ENCODE data around the gene ZBED4.

Gene ZBED4

DNA sequence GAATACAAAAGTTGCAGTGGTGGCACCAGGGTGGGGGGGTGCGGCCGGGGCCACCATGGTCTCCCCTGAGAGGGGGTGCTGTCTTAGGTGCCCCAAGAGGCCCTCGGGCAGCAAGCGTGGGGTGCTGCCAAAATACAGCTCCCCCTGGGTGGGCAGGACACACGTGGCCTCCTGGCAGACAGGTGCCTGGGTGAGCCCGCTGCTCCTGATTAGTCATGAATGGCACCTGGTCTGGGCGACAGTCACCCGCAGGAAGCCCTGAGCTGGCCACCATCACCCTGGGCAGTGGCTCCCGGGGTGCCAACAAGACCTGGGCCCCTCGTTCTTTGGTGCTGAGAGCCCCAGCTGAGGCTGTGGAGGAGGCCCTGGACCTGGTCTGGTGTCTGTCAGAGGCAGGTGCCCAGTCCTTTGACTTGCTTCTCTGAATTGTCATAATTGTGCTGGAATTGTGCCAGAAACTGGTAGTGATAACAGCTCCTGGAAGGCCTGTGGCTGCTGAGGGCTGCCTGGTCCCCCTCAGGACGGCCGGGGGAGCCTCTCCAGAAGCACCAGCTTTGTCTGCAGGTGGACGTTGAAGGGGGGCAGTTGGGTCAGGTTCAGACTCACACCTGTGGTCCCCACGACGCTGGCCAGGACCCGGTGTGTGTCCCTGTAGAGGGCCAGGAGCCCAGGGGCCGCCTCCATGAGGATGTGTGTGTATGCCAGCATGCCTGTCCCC lies 49.8 kb downstream of the ZBED4 start:
- WGBS, 2 experiments: 94 to 96% methylated on average over 17 of the region's 17 CpGs
- Histone ChIP-seq H3K4me3 (ENCODE audit: insufficient read depth, low read depth, low read length) (no peak overlapping the region), H3K27me3 (ENCODE audit: control insufficient read depth, insufficient read depth, low read length, poor library complexity, severe bottlenecking) (no peaks in the 10 kb centered on the region), H3K9me3 (ENCODE audit: control insufficient read depth, low read length) (no peaks in the 10 kb centered on the region), H3K4me1 (ENCODE audit: control insufficient read depth, insufficient read depth, low read length) (no peaks in the 10 kb centered on the region), H3K36me3 (ENCODE audit: control insufficient read depth, insufficient read depth, low read length) (peaks cover 17% of the 10 kb centered on the region), H3K27ac (ENCODE audit: insufficient read depth, low read depth, low read length, poor library complexity, severe bottlenecking) (no peak overlapping the region)

GRCh38 chr22:49904040-49904369 lies 50.4 kb downstream of the ZBED4 start:
- H3K27me3 ChIP-seq (ENCODE audit: control insufficient read depth, insufficient read depth, low read length, poor library complexity, severe bottlenecking): no peaks in the 10 kb centered on the region
- no peaks in the 10 kb centered on the region for H3K9me3 ChIP-seq (ENCODE audit: control insufficient read depth, low read length)
- peaks cover 17% of the 10 kb centered on the region for H3K36me3 ChIP-seq (ENCODE audit: control insufficient read depth, insufficient read depth, low read length)
- no peaks in the 10 kb centered on the region for H3K4me1 ChIP-seq (ENCODE audit: control insufficient read depth, insufficient read depth, low read length)
- WGBS, 2 experiments: 94 to 95% methylated on average over 11 of the region's 11 CpGs
- H3K4me3 ChIP-seq (ENCODE audit: insufficient read depth, low read depth, low read length): no peak overlapping the region
- no peak overlapping the region for H3K27ac ChIP-seq (ENCODE audit: insufficient read depth, low read depth, low read length, poor library complexity, severe bottlenecking)

DNA sequence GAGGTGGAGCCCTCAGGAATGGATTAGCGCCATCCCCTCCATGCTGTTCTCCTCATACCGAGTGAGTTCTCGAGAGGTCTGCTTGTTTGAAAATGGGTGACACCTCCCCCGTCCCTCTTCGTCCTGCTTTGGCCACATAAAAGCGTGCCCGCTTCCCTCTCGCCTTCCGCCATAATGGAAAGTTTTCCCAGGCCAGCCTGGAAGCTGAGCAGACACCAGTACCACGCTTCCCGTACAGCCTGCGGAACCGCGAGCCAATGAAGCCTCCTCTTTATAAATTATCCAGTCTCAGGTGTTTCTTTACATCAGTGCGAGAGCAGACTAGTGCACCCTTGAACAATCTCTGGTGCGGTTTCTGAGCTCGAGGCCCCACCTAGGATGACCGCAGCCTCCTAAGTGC lies 51.8 kb downstream of the ZBED4 start:
- H3K27me3 ChIP-seq (ENCODE audit: control insufficient read depth, insufficient read depth, low read length, poor library complexity, severe bottlenecking): no peaks in the 10 kb centered on the region
- no peak overlapping the region for H3K27ac ChIP-seq (ENCODE audit: insufficient read depth, low read depth, low read length, poor library complexity, severe bottlenecking)
- WGBS, 2 experiments: 96% methylated on average over 18 of the region's 18 CpGs
- no peaks in the 10 kb centered on the region for H3K9me3 ChIP-seq (ENCODE audit: control insufficient read depth, low read length)
- no peaks in the 10 kb centered on the region for H3K4me1 ChIP-seq (ENCODE audit: control insufficient read depth, insufficient read depth, low read length)
- peaks cover 17% of the 10 kb centered on the region for H3K36me3 ChIP-seq (ENCODE audit: control insufficient read depth, insufficient read depth, low read length)
- H3K4me3 ChIP-seq (ENCODE audit: insufficient read depth, low read depth, low read length): no peak overlapping the region

DNA sequence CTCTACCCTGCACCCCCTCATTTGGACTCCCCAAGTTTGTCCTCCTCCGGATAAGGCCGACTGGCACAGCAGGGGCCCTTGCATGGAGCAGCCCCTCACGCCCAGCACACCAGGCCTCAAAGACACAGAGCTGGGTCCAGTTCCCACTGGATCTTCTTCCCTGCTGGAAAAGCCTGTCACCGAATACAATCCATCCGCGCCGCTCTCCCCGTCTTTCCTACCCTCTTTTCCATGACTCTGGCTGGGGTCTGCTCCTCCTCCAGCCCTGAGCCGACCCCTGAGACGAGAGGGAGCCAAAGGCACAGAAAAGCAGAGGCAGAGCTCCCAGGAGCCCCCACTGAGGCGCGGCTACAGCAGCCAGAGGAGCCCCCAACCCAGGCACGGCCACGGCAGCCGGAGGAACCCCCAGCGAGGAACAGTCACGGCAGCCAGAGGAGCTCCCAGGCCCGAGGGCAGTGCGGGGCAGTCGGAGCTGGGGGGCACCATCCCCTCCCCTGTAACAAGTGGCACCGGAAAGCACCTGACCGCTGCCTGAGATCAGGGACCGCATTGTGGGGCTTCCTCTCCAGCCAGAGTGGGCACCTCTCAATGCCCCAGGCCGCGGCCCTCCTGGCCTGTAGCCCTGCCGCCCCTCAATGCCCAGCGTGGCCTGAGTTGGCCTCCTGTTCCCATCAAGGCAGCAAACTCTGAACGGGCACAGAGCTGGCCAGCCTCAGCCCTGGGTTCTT lies 52.6 kb downstream of the ZBED4 start:
- WGBS, 2 experiments: 93 to 95% methylated on average over 28 of the region's 28 CpGs
- Histone ChIP-seq H3K27ac (ENCODE audit: insufficient read depth, low read depth, low read length, poor library complexity, severe bottlenecking) (no peak overlapping the region), H3K27me3 (ENCODE audit: control insufficient read depth, insufficient read depth, low read length, poor library complexity, severe bottlenecking) (no peaks in the 10 kb centered on the region), H3K4me3 (ENCODE audit: insufficient read depth, low read depth, low read length) (no peak overlapping the region), H3K36me3 (ENCODE audit: control insufficient read depth, insufficient read depth, low read length) (peaks cover 16% of the 10 kb centered on the region), H3K4me1 (ENCODE audit: control insufficient read depth, insufficient read depth, low read length) (no peaks in the 10 kb centered on the region), H3K9me3 (ENCODE audit: control insufficient read depth, low read length) (no peaks in the 10 kb centered on the region)

- Histone ChIP-seq H3K36me3 (ENCODE audit: control insufficient read depth, insufficient read depth, low read length) (peaks cover 10% of the 10 kb centered on the region), H3K4me1 (ENCODE audit: control insufficient read depth, insufficient read depth, low read length) (no peaks in the 10 kb centered on the region), H3K27ac (ENCODE audit: insufficient read depth, low read depth, low read length, poor library complexity, severe bottlenecking) (no peak overlapping the region), H3K27me3 (ENCODE audit: control insufficient read depth, insufficient read depth, low read length, poor library complexity, severe bottlenecking) (no peaks in the 10 kb centered on the region), H3K9me3 (ENCODE audit: control insufficient read depth, low read length) (no peaks in the 10 kb centered on the region), H3K4me3 (ENCODE audit: insufficient read depth, low read depth, low read length) (no peak overlapping the region)
- WGBS, 2 experiments: 92 to 94% methylated on average over 14 of the region's 14 CpGs
Measured at GRCh38 chr22:49906799-49907290, 53.2 kb downstream of the ZBED4 start.

DNA sequence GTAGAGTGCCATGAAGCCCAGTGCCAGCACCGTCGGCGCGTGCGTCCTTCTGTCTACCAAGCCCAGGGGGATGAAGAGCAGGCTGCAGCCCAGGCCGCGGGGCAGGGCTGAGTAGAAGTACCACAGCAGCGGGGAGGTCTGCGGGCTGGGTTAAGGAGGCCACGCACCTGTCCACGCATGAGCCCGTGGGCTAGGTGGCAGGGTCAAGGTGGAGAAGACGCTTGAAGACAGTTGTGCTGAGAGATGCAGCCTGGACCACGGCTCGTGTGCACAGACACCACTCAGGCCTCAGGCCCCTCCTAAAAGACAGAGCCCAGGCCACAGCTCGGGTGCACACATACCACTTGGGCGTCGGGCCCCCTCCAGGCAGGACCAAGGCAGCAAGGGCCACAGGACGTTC lies 54.2 kb downstream of the ZBED4 start:
- WGBS, 2 experiments: 94 to 96% methylated on average over 19 of the region's 19 CpGs
- Histone ChIP-seq H3K4me1 (ENCODE audit: control insufficient read depth, insufficient read depth, low read length) (no peaks in the 10 kb centered on the region), H3K27ac (ENCODE audit: insufficient read depth, low read depth, low read length, poor library complexity, severe bottlenecking) (no peak overlapping the region), H3K27me3 (ENCODE audit: control insufficient read depth, insufficient read depth, low read length, poor library complexity, severe bottlenecking) (no peaks in the 10 kb centered on the region), H3K36me3 (ENCODE audit: control insufficient read depth, insufficient read depth, low read length) (peaks cover 11% of the 10 kb centered on the region), H3K9me3 (ENCODE audit: control insufficient read depth, low read length) (no peaks in the 10 kb centered on the region), H3K4me3 (ENCODE audit: insufficient read depth, low read depth, low read length) (no peak overlapping the region)

DNA sequence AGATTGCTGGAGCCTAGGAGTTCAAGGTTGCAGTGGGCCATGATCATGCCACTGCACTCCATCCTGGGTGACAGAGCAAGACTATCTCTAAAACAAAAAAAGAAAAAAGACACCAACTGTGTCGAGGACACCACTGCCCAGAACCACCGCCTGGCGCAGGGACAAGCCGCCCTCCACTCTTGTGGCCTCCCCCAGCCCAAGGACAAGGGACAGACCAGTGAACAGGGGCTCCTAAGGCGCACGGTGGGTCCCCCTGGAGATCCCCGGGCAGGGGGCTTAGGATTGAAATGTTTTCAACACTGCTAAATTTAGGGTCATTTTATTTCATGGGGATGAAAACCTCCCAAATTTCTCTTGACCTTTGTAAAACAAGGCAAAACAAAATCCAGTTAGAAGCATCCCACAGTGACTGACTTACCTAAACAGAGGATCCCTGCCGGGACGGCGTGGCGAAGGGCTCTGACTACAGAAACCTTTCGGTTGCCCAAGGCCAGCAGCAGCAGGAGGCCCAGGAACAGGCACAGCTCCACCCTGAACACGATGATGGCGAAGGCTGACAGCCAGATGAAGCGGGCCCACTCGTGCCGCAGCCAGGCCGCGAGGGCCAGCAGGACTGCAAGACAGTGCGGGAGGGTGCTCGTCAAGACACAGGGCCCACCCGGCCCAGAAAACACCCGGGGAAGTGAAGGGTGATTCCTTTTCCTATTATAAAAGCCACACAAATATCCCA lies 56.0 kb downstream of the ZBED4 start:
- H3K9me3 ChIP-seq (ENCODE audit: control insufficient read depth, low read length): no peaks in the 10 kb centered on the region
- WGBS, 2 experiments: 93 to 94% methylated on average over 23 of the region's 23 CpGs
- H3K4me3 ChIP-seq (ENCODE audit: insufficient read depth, low read depth, low read length): no peak overlapping the region
- no peak overlapping the region for H3K27ac ChIP-seq (ENCODE audit: insufficient read depth, low read depth, low read length, poor library complexity, severe bottlenecking)
- peaks cover 5% of the 10 kb centered on the region for H3K36me3 ChIP-seq (ENCODE audit: control insufficient read depth, insufficient read depth, low read length)
- H3K27me3 ChIP-seq (ENCODE audit: control insufficient read depth, insufficient read depth, low read length, poor library complexity, severe bottlenecking): no peaks in the 10 kb centered on the region
- no peaks in the 10 kb centered on the region for H3K4me1 ChIP-seq (ENCODE audit: control insufficient read depth, insufficient read depth, low read length)

DNA sequence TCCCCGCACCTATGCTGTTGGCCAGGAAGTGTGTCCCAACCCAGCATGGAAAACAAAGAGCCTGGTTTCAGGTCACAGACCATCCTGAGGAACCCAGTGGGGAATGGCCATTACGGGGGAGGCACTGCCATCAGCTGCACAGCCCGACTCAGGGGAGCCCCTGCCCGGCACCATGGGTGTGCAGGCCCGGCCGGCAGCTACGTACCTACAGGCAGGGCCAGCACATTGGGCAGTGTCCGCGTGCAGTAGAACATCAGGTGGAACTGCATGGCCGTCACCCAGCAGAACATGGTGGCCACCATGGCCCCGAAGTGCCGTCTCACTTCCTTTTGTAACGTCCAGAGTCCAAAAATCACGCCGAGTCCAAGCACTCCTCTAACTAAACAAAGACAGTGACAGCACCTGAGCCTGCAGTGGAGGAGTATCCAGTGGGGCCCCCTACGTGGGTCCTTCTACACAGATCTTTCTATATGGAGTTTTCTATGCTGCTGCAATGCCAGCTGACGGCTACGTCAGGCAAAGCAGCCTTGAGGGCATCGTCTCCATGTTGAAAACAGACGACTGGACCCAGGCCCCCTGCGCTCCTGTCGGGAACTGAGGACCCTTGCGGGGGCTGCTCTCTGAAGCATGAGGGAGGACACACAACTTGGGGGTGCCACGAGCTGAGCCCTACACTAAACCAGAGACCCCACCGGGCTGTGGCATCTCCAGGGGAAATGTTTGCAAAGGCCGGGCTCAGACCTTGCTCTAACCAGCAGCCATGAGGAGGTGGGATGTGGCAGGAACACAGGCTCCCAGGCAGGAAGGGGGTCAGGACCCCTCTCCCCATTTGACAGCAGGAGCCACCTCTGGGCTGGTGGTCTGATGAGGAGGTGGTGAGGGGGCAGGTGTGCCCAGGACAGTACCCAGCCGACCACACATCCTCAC lies 56.8 kb downstream of the ZBED4 start:
- H3K4me3 ChIP-seq (ENCODE audit: insufficient read depth, low read depth, low read length): no peak overlapping the region
- peaks cover 5% of the 10 kb centered on the region for H3K36me3 ChIP-seq (ENCODE audit: control insufficient read depth, insufficient read depth, low read length)
- no peaks in the 10 kb centered on the region for H3K4me1 ChIP-seq (ENCODE audit: control insufficient read depth, insufficient read depth, low read length)
- no peak overlapping the region for H3K27ac ChIP-seq (ENCODE audit: insufficient read depth, low read depth, low read length, poor library complexity, severe bottlenecking)
- H3K27me3 ChIP-seq (ENCODE audit: control insufficient read depth, insufficient read depth, low read length, poor library complexity, severe bottlenecking): no peaks in the 10 kb centered on the region
- no peaks in the 10 kb centered on the region for H3K9me3 ChIP-seq (ENCODE audit: control insufficient read depth, low read length)
- 95% methylated on average over 27 of the region's 27 CpGs for WGBS, 2 experiments

GRCh38 chr22:49911881-49912625 lies 58.4 kb downstream of the ZBED4 start:
- H3K27ac ChIP-seq (ENCODE audit: insufficient read depth, low read depth, low read length, poor library complexity, severe bottlenecking): no peak overlapping the region
- H3K9me3 ChIP-seq (ENCODE audit: control insufficient read depth, low read length): no peaks in the 10 kb centered on the region
- no peaks in the 10 kb centered on the region for H3K4me1 ChIP-seq (ENCODE audit: control insufficient read depth, insufficient read depth, low read length)
- H3K27me3 ChIP-seq (ENCODE audit: control insufficient read depth, insufficient read depth, low read length, poor library complexity, severe bottlenecking): no peaks in the 10 kb centered on the region
- no peak overlapping the region for H3K4me3 ChIP-seq (ENCODE audit: insufficient read depth, low read depth, low read length)
- H3K36me3 ChIP-seq (ENCODE audit: control insufficient read depth, insufficient read depth, low read length): peaks cover 5% of the 10 kb centered on the region
- 94 to 95% methylated on average over 30 of the region's 30 CpGs for WGBS, 2 experiments

Measured in ectodermal cell (in vitro differentiated cells).